Upper lobe of left lung (tissue), 4 donors: ENCODE data around the gene UNC13C.

ENCODE experiments used
- CTCF ChIP-seq, 6 experiments: fragments of 450-650 bp in 4 of 6; fragments of 200-600 bp in 2 of 6; sonication (generic) in 2 of 6; IDR thresholded peaks; one replicate each; pipeline ENCODE4 v1.5.1; 2016 to 2019; ENCODE audit warnings: antibody characterized with exemption in 6 of 6
- POLR2A ChIP-seq, 4 donors: fragments of 450-650 bp; IDR thresholded peaks; one replicate each; pipeline ENCODE4 v1.5.1; 2016 to 2017; ENCODE audit warnings: antibody characterized with exemption in 4 of 4, mild to moderate bottlenecking in 2 of 4

GRCh38 chr15:54045397-54045796 is 67.2 kb downstream of the UNC13C start:
- TF ChIP-seq CTCF (IDR thresholded peaks at IDR 0.05) (no peak), POLR2A (IDR thresholded peaks at IDR 0.05) (no peak)
